ENCODE data around the gene ESD.

DNA sequence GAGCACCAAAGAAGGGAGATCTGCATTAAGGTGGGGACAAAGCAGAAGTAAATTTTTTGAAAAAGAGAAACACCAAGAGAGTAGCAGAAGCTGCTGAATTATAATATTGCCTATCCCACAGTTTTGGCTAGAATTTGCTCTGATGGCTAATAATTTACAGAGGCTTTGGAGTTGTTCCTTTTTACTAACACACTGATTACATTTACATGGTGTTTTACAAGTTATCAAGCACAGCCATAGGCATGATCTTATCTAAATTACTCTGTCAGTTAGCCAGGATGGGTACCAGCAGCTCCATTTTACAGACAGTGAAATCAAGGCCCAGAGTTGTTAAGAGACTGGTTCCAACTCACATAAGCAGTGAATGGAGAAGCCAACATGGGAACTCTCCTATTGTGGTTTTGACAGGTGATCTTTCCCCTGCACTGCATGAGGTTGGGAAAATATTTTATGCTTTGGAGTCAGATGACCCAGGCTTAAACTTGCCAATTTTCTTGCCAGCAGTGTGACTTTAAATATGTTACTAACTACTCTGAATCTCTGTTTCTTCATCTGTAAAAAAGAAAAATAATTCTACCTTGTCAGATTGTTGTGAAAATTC, 33.5 kb upstream of the ESD start:
- TF ChIP-seq CTCF (IDR thresholded peaks at IDR 0.05): no peak
- no peak for TF ChIP-seq POLR2A (IDR thresholded peaks at IDR 0.05)

All from testis (tissue), 2 donors.